ENCODE data around the gene CCT6A. TPM values are rescaled to one million over a fixed set of nuclear protein-coding genes. Genes with fewer than 3 reads are reported as not detected.
A peak's percentile ranks its signal among the peaks of the same experiment; 100 is the strongest.
"Not testable (repeated sequence)": the region's sequence is repeated elsewhere in the genome, so short reads cannot be mapped to it uniquely, and the experiment has no call there.

The CCT6A gene
- polyA plus RNA-seq: 100 to 1,000 TPM in 2 of 4 donors, 10 to 100 TPM in 2; 71.3 to 237 (median 102) TPM
- long read RNA-seq, donor 1, transcript CCT6A-209 (3 exons, 411 nt): minor isoform, 11 of 258 reads
- long read RNA-seq, donor 1, transcript CCT6A-201 (14 exons, 2,719 nt): major isoform, 72 of 258 reads
- long read RNA-seq, donor 1, transcript CCT6A-204 (2 exons, 745 nt): minor isoform, 9 of 258 reads
- long read RNA-seq, donor 1, partial matches to known transcripts: 164 of 258 reads
- long read RNA-seq, donor 1, other reads (novel, unspliced or antisense): 0 of 258 reads
- long read RNA-seq, donor 2, transcript CCT6A-201 (14 exons, 2,719 nt): major isoform, 17 of 74 reads
- long read RNA-seq, donor 2, partial matches to known transcripts: 55 of 74 reads
- long read RNA-seq, donor 2, other reads (novel, unspliced or antisense): 0 of 74 reads
- long read RNA-seq, donor 3, transcript CCT6A-204 (2 exons, 745 nt): minor isoform, 12 of 102 reads
- long read RNA-seq, donor 3, transcript CCT6A-201 (14 exons, 2,719 nt): major isoform, 19 of 102 reads
- long read RNA-seq, donor 3, partial matches to known transcripts: 69 of 102 reads
- long read RNA-seq, donor 3, other reads (novel, unspliced or antisense): 0 of 102 reads
- long read RNA-seq, donor 4, partial matches to known transcripts: 0 of 1 reads
- long read RNA-seq, donor 4, other reads (novel, unspliced or antisense): 0 of 1 reads
- long read RNA-seq, donor 5, transcript CCT6A-201 (14 exons, 2,719 nt): major isoform, 5 of 18 reads
- long read RNA-seq, donor 5, partial matches to known transcripts: 8 of 18 reads
- long read RNA-seq, donor 5, other reads (novel, unspliced or antisense): 0 of 18 reads
- long read RNA-seq, donor 6, transcript CCT6A-201 (14 exons, 2,719 nt): major isoform, 28 of 113 reads
- long read RNA-seq, donor 6, partial matches to known transcripts: 81 of 113 reads
- long read RNA-seq, donor 6, other reads (novel, unspliced or antisense): 0 of 113 reads
- long read RNA-seq, donor 7, transcript CCT6A-204 (2 exons, 745 nt): minor isoform, 6 of 158 reads
- long read RNA-seq, donor 7, transcript CCT6A-201 (14 exons, 2,719 nt): major isoform, 40 of 158 reads
- long read RNA-seq, donor 7, partial matches to known transcripts: 108 of 158 reads
- long read RNA-seq, donor 7, other reads (novel, unspliced or antisense): 0 of 158 reads
- long read RNA-seq, donor 8, partial matches to known transcripts: 0 of 6 reads
- long read RNA-seq, donor 8, other reads (novel, unspliced or antisense): 0 of 6 reads
- long read RNA-seq, donor 9, partial matches to known transcripts: 15 of 20 reads
- long read RNA-seq, donor 9, other reads (novel, unspliced or antisense): 0 of 20 reads
- long read RNA-seq, donor 10, transcript CCT6A-204 (2 exons, 745 nt): minor isoform, 8 of 121 reads
- long read RNA-seq, donor 10, transcript CCT6A-201 (14 exons, 2,719 nt): major isoform, 38 of 121 reads
- long read RNA-seq, donor 10, partial matches to known transcripts: 72 of 121 reads
- long read RNA-seq, donor 10, other reads (novel, unspliced or antisense): 0 of 121 reads

GRCh38 chr7:56051339-56052191, at the start of gene CCT6A, which contains the start of gene PSPH:
Gene CCT6A (plus strand): TSS chr7:56051765. CDS start chr7:56051849, 84 bp downstream.
Gene PSPH (minus strand): TSS chr7:56051444. CDS start chr7:56021212, 30,232 bp downstream.
- DNase-seq: peak; percentile 98 to 99
- 0 to 1% (median 0%) methylated on average over 77 to 97 of the region's 97 CpGs for whole genome bisulfite sequencing, 3 donors

GRCh38 chr7:56003749-56004148, 47.8 kb upstream of the CCT6A start:
- WGBS, 3 donors: 87 to 92% (median 90%) methylated on average over 4 of the region's 4 CpGs
- FAIRE-seq (no peak), DNase-seq (no peak)
- no peaks in the 10 kb centered on the region for H3K9me3 ChIP-seq (ENCODE audit: control insufficient read depth in 2 of 2, insufficient read depth in 1 of 2, low read depth in 1 of 2, low read length in 1 of 2)
- no peaks in the 10 kb centered on the region for H3K27me3 ChIP-seq (ENCODE audit: control insufficient read depth in 3 of 3, insufficient read depth in 3 of 3, low read length in 3 of 3)
- peaks cover 0 to 6% (median 0%) of the 10 kb centered on the region in 3 donors for H3K36me3 ChIP-seq (ENCODE audit: control insufficient read depth in 3 of 3, insufficient read depth in 2 of 3, low read depth in 1 of 3, low read length in 3 of 3)
- H3K4me1 ChIP-seq (ENCODE audit: control insufficient read depth in 3 of 3, insufficient read depth in 2 of 3, low read depth in 1 of 3, low read length in 2 of 3): peaks cover 0 to 24% (median 0%) of the 10 kb centered on the region in 3 donors
- no peak overlapping the region for H3K27ac ChIP-seq (ENCODE audit: low read depth in 1 of 3, low read length in 2 of 3)
- H3K4me3 ChIP-seq (ENCODE audit: low read depth in 1 of 3, low read length in 3 of 3): no peak overlapping the region

More at GRCh38 chr7:56051339-56052191, at the start of gene CCT6A, which contains the start of gene PSPH:
- H3K27ac ChIP-seq (ENCODE audit: low read depth in 1 of 3, low read length in 2 of 3): peak within 1 kb of the TSS; percentile 93 to 99 (median 98)
- peaks cover 0 to 27% (median 6%) of the 10 kb centered on the region in 3 donors for H3K4me1 ChIP-seq (ENCODE audit: control insufficient read depth in 3 of 3, insufficient read depth in 2 of 3, low read depth in 1 of 3, low read length in 2 of 3)
- no peaks in the 10 kb centered on the region for H3K9me3 ChIP-seq (ENCODE audit: control insufficient read depth in 2 of 2, insufficient read depth in 1 of 2, low read depth in 1 of 2, low read length in 1 of 2)
- no peaks in the 10 kb centered on the region for H3K27me3 ChIP-seq (ENCODE audit: control insufficient read depth in 3 of 3, insufficient read depth in 3 of 3, low read length in 3 of 3)
- H3K36me3 ChIP-seq (ENCODE audit: control insufficient read depth in 3 of 3, insufficient read depth in 2 of 3, low read depth in 1 of 3, low read length in 3 of 3): peaks cover 3 to 17% (median 5%) of the 10 kb centered on the region in 3 donors
- FAIRE-seq: no peak
- H3K4me3 ChIP-seq (ENCODE audit: low read depth in 1 of 3, low read length in 3 of 3): peak within 1 kb of the TSS; percentile 80 to 95 (median 95)

GRCh38 chr7:56007167-56007652, 44.4 kb upstream of the CCT6A start:
- DNase-seq: peak in 1 of 2 donors; percentile 95
- WGBS, 3 donors: 46 to 66% (median 59%) methylated on average over 4 of the region's 4 CpGs
- no peak for FAIRE-seq

GRCh38 chr7:56007891-56008290, 43.7 kb upstream of the CCT6A start:
- peak overlapping the region in 1 of 3 donors; percentile 82 for H3K27ac ChIP-seq (ENCODE audit: low read depth in 1 of 3, low read length in 2 of 3)
- peaks cover 0 to 24% (median 0%) of the 10 kb centered on the region in 3 donors for H3K36me3 ChIP-seq (ENCODE audit: control insufficient read depth in 3 of 3, insufficient read depth in 2 of 3, low read depth in 1 of 3, low read length in 3 of 3)
- H3K9me3 ChIP-seq (ENCODE audit: control insufficient read depth in 2 of 2, insufficient read depth in 1 of 2, low read depth in 1 of 2, low read length in 1 of 2): no peaks in the 10 kb centered on the region
- WGBS, 3 donors: 89 to 94% (median 90%) methylated on average over 9 of the region's 9 CpGs
- H3K4me3 ChIP-seq (ENCODE audit: low read depth in 1 of 3, low read length in 3 of 3): no peak overlapping the region
- H3K27me3 ChIP-seq (ENCODE audit: control insufficient read depth in 3 of 3, insufficient read depth in 3 of 3, low read length in 3 of 3): no peaks in the 10 kb centered on the region
- FAIRE-seq (no peak), DNase-seq (no peak)
- peaks cover 0 to 19% (median 0%) of the 10 kb centered on the region in 3 donors for H3K4me1 ChIP-seq (ENCODE audit: control insufficient read depth in 3 of 3, insufficient read depth in 2 of 3, low read depth in 1 of 3, low read length in 2 of 3)

More at GRCh38 chr7:56007167-56007652, 44.4 kb upstream of the CCT6A start:
- Histone ChIP-seq H3K27me3 (ENCODE audit: control insufficient read depth in 3 of 3, insufficient read depth in 3 of 3, low read length in 3 of 3) (no peaks in the 10 kb centered on the region), H3K4me3 (ENCODE audit: low read depth in 1 of 3, low read length in 3 of 3) (no peak overlapping the region), H3K9me3 (ENCODE audit: control insufficient read depth in 2 of 2, insufficient read depth in 1 of 2, low read depth in 1 of 2, low read length in 1 of 2) (no peaks in the 10 kb centered on the region), H3K27ac (ENCODE audit: low read depth in 1 of 3, low read length in 2 of 3) (peak overlapping the region in 1 of 3 donors; percentile 82), H3K4me1 (ENCODE audit: control insufficient read depth in 3 of 3, insufficient read depth in 2 of 3, low read depth in 1 of 3, low read length in 2 of 3) (peaks cover 0 to 19% (median 0%) of the 10 kb centered on the region in 3 donors), H3K36me3 (ENCODE audit: control insufficient read depth in 3 of 3, insufficient read depth in 2 of 3, low read depth in 1 of 3, low read length in 3 of 3) (peaks cover 0 to 19% (median 0%) of the 10 kb centered on the region in 3 donors)

- WGBS, 3 donors: 22 to 67% (median 41%) methylated on average over 7 of the region's 7 CpGs
- no peak overlapping the region for H3K27ac ChIP-seq (ENCODE audit: low read depth in 1 of 3, low read length in 2 of 3)
- H3K4me3 ChIP-seq (ENCODE audit: low read depth in 1 of 3, low read length in 3 of 3): no peak overlapping the region
- no peak for FAIRE-seq
- H3K36me3 ChIP-seq (ENCODE audit: control insufficient read depth in 3 of 3, insufficient read depth in 2 of 3, low read depth in 1 of 3, low read length in 3 of 3): peaks cover 0 to 38% (median 0%) of the 10 kb centered on the region in 3 donors
- H3K27me3 ChIP-seq (ENCODE audit: control insufficient read depth in 3 of 3, insufficient read depth in 3 of 3, low read length in 3 of 3): no peaks in the 10 kb centered on the region
- H3K9me3 ChIP-seq (ENCODE audit: control insufficient read depth in 2 of 2, insufficient read depth in 1 of 2, low read depth in 1 of 2, low read length in 1 of 2): no peaks in the 10 kb centered on the region
- DNase-seq: no peak
- H3K4me1 ChIP-seq (ENCODE audit: control insufficient read depth in 3 of 3, insufficient read depth in 2 of 3, low read depth in 1 of 3, low read length in 2 of 3): peaks cover 0 to 19% (median 0%) of the 10 kb centered on the region in 3 donors
These were observed 41.9 kb upstream of the CCT6A start for GRCh38 chr7:56009695-56010094.

- not testable (repeated sequence) for H3K27me3 ChIP-seq (ENCODE audit: control insufficient read depth in 3 of 3, insufficient read depth in 3 of 3, low read length in 3 of 3)
These were observed 34.5 kb upstream of the CCT6A start for GRCh38 chr7:56017015-56017414.

More at GRCh38 chr7:56017015-56017414, 34.5 kb upstream of the CCT6A start:
- H3K36me3 ChIP-seq (ENCODE audit: control insufficient read depth in 3 of 3, insufficient read depth in 2 of 3, low read depth in 1 of 3, low read length in 3 of 3): peaks cover 0 to 80% (median 4%) of the 10 kb centered on the region in 3 donors
- H3K9me3 ChIP-seq (ENCODE audit: control insufficient read depth in 2 of 2, insufficient read depth in 1 of 2, low read depth in 1 of 2, low read length in 1 of 2); FAIRE-seq; H3K27ac ChIP-seq (ENCODE audit: low read depth in 1 of 3, low read length in 2 of 3); DNase-seq; H3K4me3 ChIP-seq (ENCODE audit: low read depth in 1 of 3, low read length in 3 of 3): not testable (repeated sequence)
- peaks cover 0 to 11% (median 0%) of the 10 kb centered on the region in 3 donors for H3K4me1 ChIP-seq (ENCODE audit: control insufficient read depth in 3 of 3, insufficient read depth in 2 of 3, low read depth in 1 of 3, low read length in 2 of 3)
- 86 to 97% (median 92%) methylated on average over 3 of the region's 3 CpGs for WGBS, 3 donors
